ENCODE results near the gene FZD2. TPM values are rescaled to one million over a fixed set of nuclear protein-coding genes. Genes with fewer than 3 reads are reported as not detected.

FZD2 gene
- total and polyA plus RNA-seq, 4 experiments from 2014 or later, result not detected

DNA sequence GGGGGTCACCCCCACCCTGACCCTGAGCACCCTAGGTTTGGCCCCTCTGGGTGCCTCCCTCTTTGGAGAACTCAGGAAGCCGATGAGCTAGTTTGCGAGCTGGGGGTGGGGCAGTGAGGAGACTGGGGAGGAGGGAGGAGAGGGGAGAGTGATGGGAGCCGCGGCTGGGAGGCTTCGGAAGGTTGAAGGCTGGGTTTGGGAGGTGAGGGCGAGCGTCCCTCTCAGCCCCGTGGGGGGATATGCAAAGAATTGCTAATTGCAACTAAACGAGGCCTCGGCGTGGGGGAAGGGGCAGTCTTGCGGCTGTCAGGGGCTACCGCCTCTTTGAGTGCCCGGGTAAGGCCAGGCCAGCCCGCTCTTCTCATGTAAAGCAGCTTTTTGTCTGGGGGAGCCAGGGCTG, 17.6 kb upstream of the FZD2 start:
- H3K27me3 Mint-ChIP-seq, result peaks cover 5 to 21% of the 10 kb centered on the region in 2 donors
- H3K4me1 ChIP-seq (ENCODE audit: insufficient read depth, low read length), result no peaks in the 10 kb centered on the region
- H3K36me3 Mint-ChIP-seq, result no peaks in the 10 kb centered on the region
- H3K27me3 ChIP-seq (ENCODE audit: insufficient read depth, low read length), result no peaks in the 10 kb centered on the region
- CTCF ChIA-PET (ENCODE audit: partially characterized antibody), result no interaction called here
- H3K27ac ChIP-seq (ENCODE audit: low read depth, low read length), result no peak overlapping the region
- no peak for DNase-seq
- H3K4me3 Mint-ChIP-seq, result no peak overlapping the region
- peaks cover 0 to 2% (median 0%) of the 10 kb centered on the region in 8 donors for H3K9me3 Mint-ChIP-seq
- H3K4me1 Mint-ChIP-seq, result no peaks in the 10 kb centered on the region
- no peak overlapping the region for H3K27ac Mint-ChIP-seq
- H3K4me3 ChIP-seq (ENCODE audit: low read length in 2 of 2), result no peak overlapping the region
- H3K36me3 ChIP-seq (ENCODE audit: insufficient read depth, low read length), result no peaks in the 10 kb centered on the region
- intact Hi-C loops (cut with micrococcal nuclease), result no loop called here
- POLR2A ChIA-PET (ENCODE audit: partially characterized antibody), result no interaction called here
- H3K9me3 ChIP-seq (ENCODE audit: control insufficient read depth in 1 of 2, low read length in 2 of 2), result no peaks in the 10 kb centered on the region

GRCh38 chr17:44540246-44541084, 16.8 kb upstream of the FZD2 start:
- H3K27me3 ChIP-seq (ENCODE audit: insufficient read depth, low read length), result no peaks in the 10 kb centered on the region
- no peak for DNase-seq
- no peaks in the 10 kb centered on the region for H3K36me3 ChIP-seq (ENCODE audit: insufficient read depth, low read length)
- no peaks in the 10 kb centered on the region for H3K9me3 ChIP-seq (ENCODE audit: control insufficient read depth in 1 of 2, low read length in 2 of 2)
- Mint-ChIP-seq H3K27ac (no peak overlapping the region), H3K27me3 (peaks cover 7 to 26% of the 10 kb centered on the region in 2 donors), H3K4me3 (no peak overlapping the region), H3K9me3 (peaks cover 0 to 2% (median 0%) of the 10 kb centered on the region in 8 donors), H3K4me1 (no peaks in the 10 kb centered on the region), H3K36me3 (no peaks in the 10 kb centered on the region)
- intact Hi-C loops (cut with micrococcal nuclease), result no loop called here
- ChIA-PET POLR2A (ENCODE audit: partially characterized antibody) (no interaction called here), CTCF (ENCODE audit: partially characterized antibody) (interaction anchor here (1.0 kb wide), 1 partner anchor 8 kb away, joined by 3 read pairs; no protein-coding TSS in a partner anchor)
- H3K4me3 ChIP-seq (ENCODE audit: low read length in 2 of 2), result no peak overlapping the region
- H3K27ac ChIP-seq (ENCODE audit: low read depth, low read length), result no peak overlapping the region
- H3K4me1 ChIP-seq (ENCODE audit: insufficient read depth, low read length), result no peaks in the 10 kb centered on the region

DNA sequence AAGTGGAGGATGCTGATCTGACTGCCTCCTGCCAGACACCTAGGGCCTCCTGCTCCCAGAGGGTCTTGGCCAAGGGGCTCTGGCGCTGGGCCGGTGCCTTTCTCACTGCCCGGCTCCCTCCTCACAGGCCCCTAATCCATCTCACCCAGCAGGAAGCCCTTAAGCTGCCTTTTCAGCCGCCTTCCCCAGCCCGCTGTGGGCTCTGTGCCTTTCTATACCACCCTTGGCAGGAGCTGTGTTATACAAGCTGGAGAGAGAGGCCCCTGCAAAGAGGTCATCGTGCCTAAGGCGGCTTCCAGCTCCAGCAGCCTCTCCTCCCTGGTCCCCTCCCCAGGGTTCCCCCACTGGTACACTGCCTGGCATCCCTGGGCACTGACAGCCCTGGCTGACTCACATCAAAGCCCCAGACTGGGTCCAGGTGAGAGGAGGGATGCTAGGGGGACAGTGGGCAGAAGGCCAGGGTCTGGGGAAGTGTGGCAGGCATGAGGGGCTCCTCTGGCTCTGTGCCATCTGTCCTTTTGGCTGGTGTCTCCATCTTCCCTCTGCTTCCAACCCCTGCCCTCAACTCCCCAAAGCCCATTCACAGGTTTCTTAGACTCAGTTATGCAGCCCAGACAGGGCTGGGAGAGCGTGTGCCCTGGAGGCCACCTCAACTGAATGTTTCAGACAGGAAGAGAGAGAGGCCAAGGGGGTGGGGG, 15.3 kb upstream of the FZD2 start:
- no peaks in the 10 kb centered on the region for H3K27me3 ChIP-seq (ENCODE audit: insufficient read depth, low read length)
- peaks cover 11 to 35% of the 10 kb centered on the region in 2 donors for H3K27me3 Mint-ChIP-seq
- no peaks in the 10 kb centered on the region for H3K4me1 ChIP-seq (ENCODE audit: insufficient read depth, low read length)

GRCh38 chr17:44543213-44543904, 13.9 kb upstream of the FZD2 start:
- intact Hi-C loops (cut with micrococcal nuclease), result no loop called here
- Mint-ChIP-seq H3K9me3 (peaks cover 0 to 3% (median 0%) of the 10 kb centered on the region in 8 donors), H3K27ac (no peak overlapping the region), H3K27me3 (peaks cover 13 to 37% of the 10 kb centered on the region in 2 donors), H3K36me3 (no peaks in the 10 kb centered on the region), H3K4me3 (no peak overlapping the region), H3K4me1 (no peaks in the 10 kb centered on the region)
- ChIA-PET CTCF (ENCODE audit: partially characterized antibody) (interaction anchor here (1.6 kb wide), 1 partner anchor 9 kb away, joined by 6 read pairs; no protein-coding TSS in a partner anchor), POLR2A (ENCODE audit: partially characterized antibody) (no interaction called here)
- Histone ChIP-seq H3K9me3 (ENCODE audit: control insufficient read depth in 1 of 2, low read length in 2 of 2) (no peaks in the 10 kb centered on the region), H3K27ac (ENCODE audit: low read depth, low read length) (no peak overlapping the region), H3K4me3 (ENCODE audit: low read length in 2 of 2) (no peak overlapping the region), H3K27me3 (ENCODE audit: insufficient read depth, low read length) (no peaks in the 10 kb centered on the region), H3K4me1 (ENCODE audit: insufficient read depth, low read length) (no peaks in the 10 kb centered on the region), H3K36me3 (ENCODE audit: insufficient read depth, low read length) (no peaks in the 10 kb centered on the region)
- DNase-seq, result no peak

More for the DNA sequence above, 15.3 kb upstream of the FZD2 start:
- no peak overlapping the region for H3K4me3 Mint-ChIP-seq
- no peak overlapping the region for H3K27ac Mint-ChIP-seq
- no peaks in the 10 kb centered on the region for H3K4me1 Mint-ChIP-seq
- H3K36me3 ChIP-seq (ENCODE audit: insufficient read depth, low read length), result no peaks in the 10 kb centered on the region
- no peak for DNase-seq
- H3K27ac ChIP-seq (ENCODE audit: low read depth, low read length), result no peak overlapping the region
- no peak overlapping the region for H3K4me3 ChIP-seq (ENCODE audit: low read length in 2 of 2)
- H3K36me3 Mint-ChIP-seq, result no peaks in the 10 kb centered on the region
- ChIA-PET CTCF (ENCODE audit: partially characterized antibody) (interaction anchor here (0.5 kb wide), 1 partner anchor 9 kb away, joined by 3 read pairs; no protein-coding TSS in a partner anchor), POLR2A (ENCODE audit: partially characterized antibody) (no interaction called here)
- intact Hi-C loops (cut with micrococcal nuclease), result no loop called here
- H3K9me3 ChIP-seq (ENCODE audit: control insufficient read depth in 1 of 2, low read length in 2 of 2), result no peaks in the 10 kb centered on the region
- H3K9me3 Mint-ChIP-seq, result peaks cover 0 to 5% (median 0%) of the 10 kb centered on the region in 8 donors

GRCh38 chr17:44543905-44544523, 13.3 kb upstream of the FZD2 start:
- H3K27me3 Mint-ChIP-seq, result peaks cover 16 to 39% of the 10 kb centered on the region in 2 donors
- DNase-seq, result no peak
- H3K4me3 ChIP-seq (ENCODE audit: low read length in 2 of 2), result no peak overlapping the region
- no peak overlapping the region for H3K27ac ChIP-seq (ENCODE audit: low read depth, low read length)
- intact Hi-C loops (cut with micrococcal nuclease), result no loop called here
- no peaks in the 10 kb centered on the region for H3K27me3 ChIP-seq (ENCODE audit: insufficient read depth, low read length)
- no peaks in the 10 kb centered on the region for H3K9me3 ChIP-seq (ENCODE audit: control insufficient read depth in 1 of 2, low read length in 2 of 2)
- H3K4me1 ChIP-seq (ENCODE audit: insufficient read depth, low read length), result no peaks in the 10 kb centered on the region
- H3K36me3 Mint-ChIP-seq, result no peaks in the 10 kb centered on the region
- no peak overlapping the region for H3K27ac Mint-ChIP-seq
- peaks cover 0 to 3% (median 0%) of the 10 kb centered on the region in 8 donors for H3K9me3 Mint-ChIP-seq
- no peaks in the 10 kb centered on the region for H3K4me1 Mint-ChIP-seq
- no peak overlapping the region for H3K4me3 Mint-ChIP-seq
- ChIA-PET POLR2A (ENCODE audit: partially characterized antibody) (no interaction called here), CTCF (ENCODE audit: partially characterized antibody) (interaction anchor here (1.6 kb wide), 1 partner anchor 10 kb away, joined by 6 read pairs; no protein-coding TSS in a partner anchor)
- H3K36me3 ChIP-seq (ENCODE audit: insufficient read depth, low read length), result no peaks in the 10 kb centered on the region

DNA sequence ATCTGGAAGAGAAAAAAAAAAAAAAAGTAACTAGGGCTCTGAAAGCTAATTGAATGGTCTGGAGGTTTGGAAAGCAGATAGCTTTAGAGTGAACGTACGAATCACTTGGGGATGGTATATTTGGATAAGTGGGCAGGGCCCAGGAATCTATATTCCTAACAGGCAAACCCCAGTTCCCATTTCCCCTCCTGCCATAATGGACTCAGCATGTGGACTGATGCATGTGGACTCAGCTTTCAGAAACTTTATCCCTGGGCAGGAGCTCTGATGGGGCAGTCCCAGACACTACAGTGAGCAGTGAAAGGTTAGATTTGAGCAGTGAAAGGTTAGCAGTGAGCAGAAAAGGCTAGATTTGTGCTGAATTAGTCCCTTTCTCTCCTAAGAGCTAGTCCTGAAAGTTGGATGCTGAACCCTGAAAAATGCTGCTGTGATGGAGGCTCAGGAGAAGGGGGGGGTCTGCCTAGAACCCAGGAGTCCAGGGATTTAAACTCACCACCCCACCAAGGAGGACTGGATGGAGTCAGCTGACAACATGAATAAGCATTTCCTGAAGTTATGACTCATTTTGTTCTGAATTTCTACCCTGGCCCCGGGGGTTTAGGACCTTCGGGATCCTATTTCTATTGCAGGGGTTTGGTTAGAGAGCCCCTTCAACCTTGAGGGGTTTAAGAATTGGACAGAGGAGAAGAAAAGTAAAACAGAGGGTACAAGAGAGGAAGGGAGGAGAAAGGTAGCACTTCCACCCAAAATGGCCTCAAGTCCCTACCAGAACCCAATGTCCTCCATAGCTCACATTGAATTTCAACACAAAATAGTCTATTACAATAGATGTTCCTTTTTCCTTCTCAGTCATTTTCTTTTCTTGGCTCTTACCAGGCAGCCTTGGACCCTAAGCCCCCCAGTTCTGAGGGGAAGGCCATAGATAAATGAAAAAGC, 10.3 kb upstream of the FZD2 start:
- Histone ChIP-seq H3K4me1 (ENCODE audit: insufficient read depth, low read length) (no peaks in the 10 kb centered on the region), H3K27ac (ENCODE audit: low read depth, low read length) (no peak overlapping the region), H3K4me3 (ENCODE audit: low read length in 2 of 2) (no peak overlapping the region), H3K9me3 (ENCODE audit: control insufficient read depth in 1 of 2, low read length in 2 of 2) (no peaks in the 10 kb centered on the region), H3K36me3 (ENCODE audit: insufficient read depth, low read length) (no peaks in the 10 kb centered on the region), H3K27me3 (ENCODE audit: insufficient read depth, low read length) (no peaks in the 10 kb centered on the region)
- Mint-ChIP-seq H3K4me1 (no peaks in the 10 kb centered on the region), H3K27ac (no peak overlapping the region), H3K4me3 (no peak overlapping the region), H3K27me3 (peaks cover 22 to 47% of the 10 kb centered on the region in 2 donors), H3K36me3 (no peaks in the 10 kb centered on the region), H3K9me3 (peaks cover 0 to 3% (median 0%) of the 10 kb centered on the region in 8 donors)
- no peak for DNase-seq
- CTCF ChIA-PET (ENCODE audit: partially characterized antibody), result interaction anchor here (1.1 to 2.5 kb wide), 2 partner anchors 9 to 13 kb away, joined by 3 to 22 read pairs; no protein-coding TSS in a partner anchor
- POLR2A ChIA-PET (ENCODE audit: partially characterized antibody), result no interaction called here
- intact Hi-C loops (cut with micrococcal nuclease), result no loop called here

Data from CD4-positive, alpha-beta memory T cell (primary cell).